Astrocyte (in vitro differentiated cells and primary cell): ENCODE data around the gene IGLON5. TPM values are rescaled to one million over a fixed set of nuclear protein-coding genes. Genes with fewer than 3 reads are reported as not detected.

Experiments
- DNase-seq: peaks from one replicate; pipeline ENCODE4 v3.0.0-alpha.2; 2010; ENCODE audit warnings: low read depth
- FAIRE-seq: peaks from 2 replicates; lab custom pipeline; 2011; peaks lifted over from hg19 to GRCh38; lab: Jason Lieb, UNC
- H2AFZ ChIP-seq: 2 replicates; pipeline ENCODE4 v1.6.0; 2012; ENCODE audit warnings: low read depth, low read length, inconsistent platforms
- H3K27ac ChIP-seq: 2 replicates; pipeline ENCODE4 v1.5.1; 2011; ENCODE audit warnings: low read depth, low read length, inconsistent platforms
- H3K27me3 ChIP-seq: 2 replicates; pipeline ENCODE4 v1.6.0; 2011; ENCODE audit warnings: low read length, inconsistent platforms; ENCODE audit not compliant: insufficient read depth
- H3K36me3 ChIP-seq: 2 replicates; pipeline ENCODE4 v1.5.1; 2011; ENCODE audit warnings: low read length, inconsistent platforms; ENCODE audit not compliant: insufficient read depth
- H3K4me1 ChIP-seq: 2 replicates; pipeline ENCODE4 v1.5.1; 2011; ENCODE audit warnings: low read length, inconsistent platforms; ENCODE audit not compliant: insufficient read depth
- H3K4me2 ChIP-seq: 2 replicates; pipeline ENCODE4 v1.6.0; 2012; ENCODE audit warnings: low read length, inconsistent platforms
- H3K4me3 ChIP-seq: 2 replicates; pipeline ENCODE4 v1.5.1; 2011; ENCODE audit warnings: low read depth, mild to moderate bottlenecking, low read length, inconsistent platforms; ENCODE audit not compliant: insufficient read depth
- H3K79me2 ChIP-seq: 2 replicates; pipeline ENCODE4 v1.6.0; 2012; ENCODE audit warnings: mild to moderate bottlenecking, low read length, inconsistent platforms; ENCODE audit not compliant: insufficient read depth
- H3K9ac ChIP-seq: 2 replicates; pipeline ENCODE4 v1.6.0; 2012; ENCODE audit warnings: mild to moderate bottlenecking, low read length, inconsistent platforms
- H3K9me3 ChIP-seq: 2 replicates; pipeline ENCODE4 v1.5.1; 2012; ENCODE audit warnings: low read depth, mild to moderate bottlenecking, low read length, inconsistent platforms; ENCODE audit not compliant: insufficient read depth
- H4K20me1 ChIP-seq: 2 replicates; pipeline ENCODE4 v1.6.0; 2012; ENCODE audit warnings: low read length, inconsistent platforms; ENCODE audit not compliant: insufficient read depth
- H3K27ac Mint-ChIP-seq: one replicate; pipeline ENCODE4 v1.8.0; 2021; ENCODE audit warnings: mild to moderate bottlenecking, mixed read lengths; ENCODE audit not compliant: unreplicated experiment
- H3K27me3 Mint-ChIP-seq: one replicate; pipeline ENCODE4 v1.8.0; 2021; ENCODE audit warnings: low read depth, mixed read lengths; ENCODE audit not compliant: unreplicated experiment
- H3K36me3 Mint-ChIP-seq: one replicate; pipeline ENCODE4 v1.8.0; 2021; ENCODE audit warnings: low read depth, mixed read lengths; ENCODE audit not compliant: unreplicated experiment
- H3K4me1 Mint-ChIP-seq: one replicate; pipeline ENCODE4 v1.8.0; 2021; ENCODE audit warnings: low read depth, mixed read lengths; ENCODE audit not compliant: unreplicated experiment
- H3K4me3 Mint-ChIP-seq: one replicate; pipeline ENCODE4 v1.8.0; 2021; ENCODE audit warnings: mild to moderate bottlenecking, moderate library complexity, mixed read lengths; ENCODE audit not compliant: unreplicated experiment
- H3K9me3 Mint-ChIP-seq: one replicate; pipeline ENCODE4 v1.8.0; 2021; ENCODE audit warnings: mild to moderate bottlenecking, mixed read lengths; ENCODE audit not compliant: unreplicated experiment
- EZH2 ChIP-seq: IDR thresholded peaks from 2 replicates; pipeline ENCODE4 v1.6.1; 2012; ENCODE audit warnings: mild to moderate bottlenecking, low read length, inconsistent platforms; ENCODE audit not compliant: insufficient read depth
- total RNA-seq: library from RNA; stranded (reverse); gene quantifications from 2 replicates; pipeline ENCODE4 v1.2.1, GENCODE V29; 2021
- TF ChIP-seq, protein P1 (sequence below): IDR thresholded peaks from 2 replicates; pipeline ENCODE4 v1.5.1; 2011; ENCODE audit warnings: low read depth, mild to moderate bottlenecking, inconsistent platforms, low read length, moderate library complexity; ENCODE audit not compliant: insufficient read depth

IGLON5 gene
- total RNA-seq, 1 donor from 2014 or later = 5.4 TPM

- H3K27ac ChIP-seq = no peak overlapping the region
- H3K36me3 ChIP-seq = no peaks in the 10 kb centered on the region
- Mint-ChIP-seq H3K27me3 (peaks cover 5% of the 10 kb centered on the region), H3K27ac (no peak overlapping the region), H3K4me3 (no peak overlapping the region), H3K36me3 (no peaks in the 10 kb centered on the region), H3K9me3 (no peaks in the 10 kb centered on the region), H3K4me1 (peaks cover 5% of the 10 kb centered on the region)
- no peaks in the 10 kb centered on the region for H4K20me1 ChIP-seq
- H3K4me2 ChIP-seq = no peak overlapping the region
- H3K4me3 ChIP-seq = no peak overlapping the region
- no peaks in the 10 kb centered on the region for H3K9me3 ChIP-seq
- H3K4me1 ChIP-seq = no peaks in the 10 kb centered on the region
- H3K79me2 ChIP-seq = no peaks in the 10 kb centered on the region
- H3K9ac ChIP-seq = no peak overlapping the region
- FAIRE-seq = no peak
- TF ChIP-seq EZH2 = no peak
- TF ChIP-seq, protein P1, sequence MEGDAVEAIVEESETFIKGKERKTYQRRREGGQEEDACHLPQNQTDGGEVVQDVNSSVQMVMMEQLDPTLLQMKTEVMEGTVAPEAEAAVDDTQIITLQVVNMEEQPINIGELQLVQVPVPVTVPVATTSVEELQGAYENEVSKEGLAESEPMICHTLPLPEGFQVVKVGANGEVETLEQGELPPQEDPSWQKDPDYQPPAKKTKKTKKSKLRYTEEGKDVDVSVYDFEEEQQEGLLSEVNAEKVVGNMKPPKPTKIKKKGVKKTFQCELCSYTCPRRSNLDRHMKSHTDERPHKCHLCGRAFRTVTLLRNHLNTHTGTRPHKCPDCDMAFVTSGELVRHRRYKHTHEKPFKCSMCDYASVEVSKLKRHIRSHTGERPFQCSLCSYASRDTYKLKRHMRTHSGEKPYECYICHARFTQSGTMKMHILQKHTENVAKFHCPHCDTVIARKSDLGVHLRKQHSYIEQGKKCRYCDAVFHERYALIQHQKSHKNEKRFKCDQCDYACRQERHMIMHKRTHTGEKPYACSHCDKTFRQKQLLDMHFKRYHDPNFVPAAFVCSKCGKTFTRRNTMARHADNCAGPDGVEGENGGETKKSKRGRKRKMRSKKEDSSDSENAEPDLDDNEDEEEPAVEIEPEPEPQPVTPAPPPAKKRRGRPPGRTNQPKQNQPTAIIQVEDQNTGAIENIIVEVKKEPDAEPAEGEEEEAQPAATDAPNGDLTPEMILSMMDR = no peak
- no peak overlapping the region for H2AFZ ChIP-seq
- H3K27me3 ChIP-seq = no peaks in the 10 kb centered on the region
- DNase-seq = no peak
Measured at GRCh38 chr19:51377422-51377821, 66.0 kb downstream of the IGLON5 start.

DNA sequence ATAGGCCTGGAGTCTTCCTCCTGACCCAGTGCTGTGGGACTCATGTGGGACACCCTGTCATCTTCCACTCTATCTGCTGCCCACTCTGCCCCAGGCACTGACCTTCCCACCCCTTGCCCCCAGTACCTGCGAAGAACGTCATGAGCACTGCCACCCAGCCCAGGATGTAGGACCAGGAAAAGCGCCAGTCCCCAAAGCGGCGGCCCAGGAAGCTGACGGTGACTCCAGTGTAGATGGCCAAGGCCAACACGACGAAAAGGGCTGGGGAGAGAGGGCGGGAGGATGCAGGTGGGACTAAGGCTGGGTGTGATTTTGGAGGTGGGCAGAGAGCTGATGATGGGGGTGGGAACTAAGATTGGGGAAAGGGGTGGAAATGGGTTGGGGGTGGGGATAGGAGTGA lies 68.9 kb downstream of the IGLON5 start:
- TF ChIP-seq, protein P1 = no peak
- TF ChIP-seq EZH2 = no peak
- FAIRE-seq = no peak
- H3K27ac Mint-ChIP-seq = no peak overlapping the region

More for the DNA sequence above, 68.9 kb downstream of the IGLON5 start:
- H3K9me3 Mint-ChIP-seq = no peaks in the 10 kb centered on the region
- Histone ChIP-seq H3K36me3 (no peaks in the 10 kb centered on the region), H3K4me2 (no peak overlapping the region), H2AFZ (no peak overlapping the region), H3K27me3 (no peaks in the 10 kb centered on the region), H4K20me1 (no peaks in the 10 kb centered on the region), H3K9ac (no peak overlapping the region), H3K79me2 (no peaks in the 10 kb centered on the region), H3K4me1 (no peaks in the 10 kb centered on the region), H3K27ac (no peak overlapping the region), H3K4me3 (no peak overlapping the region), H3K9me3 (no peaks in the 10 kb centered on the region)
- no peak for DNase-seq
- H3K4me3 Mint-ChIP-seq = no peak overlapping the region
- peaks cover 7% of the 10 kb centered on the region for H3K27me3 Mint-ChIP-seq
- no peaks in the 10 kb centered on the region for H3K4me1 Mint-ChIP-seq
- H3K36me3 Mint-ChIP-seq = no peaks in the 10 kb centered on the region

Other genes with a start within 250 kb of the IGLON5 start
- 0.32 TPM in 1 of 2 replicates, not detected in the other for gene KLK13, start 246.6 kb upstream of the IGLON5 start, total RNA-seq
- 0.23 and 0.31 TPM in 2 replicates for gene KLK14, start 228.8 kb upstream of the IGLON5 start, total RNA-seq
- 6.4 and 7.4 TPM in 2 replicates for gene CTU1, start 203.2 kb upstream of the IGLON5 start, total RNA-seq
- gene SIGLEC9, start 186.7 kb upstream of the IGLON5 start, total RNA-seq = not detected in 2 replicates
- gene SIGLEC7, start 169.3 kb upstream of the IGLON5 start, total RNA-seq = not detected in 2 replicates
- gene CD33, start 86.6 kb upstream of the IGLON5 start, total RNA-seq = not detected in 2 replicates
- gene SIGLECL1, start 60.6 kb upstream of the IGLON5 start, total RNA-seq = not detected in 2 replicates
- gene VSIG10L, start 30.5 kb downstream of the IGLON5 start, total RNA-seq = 4.2 and 4.7 TPM in 2 replicates
- 64.3 and 72.5 TPM in 2 replicates for gene ETFB, start 54.7 kb downstream of the IGLON5 start, total RNA-seq
- 0.84 and 1.4 TPM in 2 replicates for gene CLDND2, start 57.4 kb downstream of the IGLON5 start, total RNA-seq
- gene NKG7, start 61.0 kb downstream of the IGLON5 start, total RNA-seq = not detected in 2 replicates
- gene LIM2, start 76.3 kb downstream of the IGLON5 start, total RNA-seq = not detected in 2 replicates
- gene C19orf84, start 78.9 kb downstream of the IGLON5 start, total RNA-seq = not detected in 2 replicates
- gene SIGLEC10, start 106.0 kb downstream of the IGLON5 start, total RNA-seq = not detected in 2 replicates
- gene SIGLEC8, start 146.8 kb downstream of the IGLON5 start, total RNA-seq = not detected in 2 replicates
- gene CEACAM18, start 166.9 kb downstream of the IGLON5 start, total RNA-seq = not detected in 2 replicates
- not detected in 2 replicates for gene SIGLEC12, start 190.2 kb downstream of the IGLON5 start, total RNA-seq
- gene SIGLEC6, start 220.0 kb downstream of the IGLON5 start, total RNA-seq = not detected in 2 replicates